ENCODE results near the gene SERPIND1.

DNA sequence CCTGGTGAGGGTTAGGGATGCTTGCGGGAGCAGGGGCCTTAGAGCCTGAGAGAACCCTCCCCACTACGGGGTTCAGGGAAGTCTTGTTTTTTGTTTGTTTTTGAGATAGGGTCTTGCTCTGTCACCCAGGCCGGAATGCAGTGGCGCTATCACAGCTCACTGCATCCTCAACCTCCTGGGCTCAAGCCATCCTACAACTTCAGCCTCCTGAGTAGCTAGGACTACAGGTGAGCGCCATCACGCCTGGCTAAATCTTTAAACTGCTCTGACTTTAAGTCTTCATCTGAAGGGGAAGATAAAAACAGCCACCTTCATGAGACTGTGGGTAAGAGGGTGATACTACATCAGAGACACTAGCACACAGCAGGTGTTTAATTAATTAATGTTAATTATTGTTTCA is 28.5 kb downstream of the SERPIND1 start:
- TF ChIP-seq, protein P1, sequence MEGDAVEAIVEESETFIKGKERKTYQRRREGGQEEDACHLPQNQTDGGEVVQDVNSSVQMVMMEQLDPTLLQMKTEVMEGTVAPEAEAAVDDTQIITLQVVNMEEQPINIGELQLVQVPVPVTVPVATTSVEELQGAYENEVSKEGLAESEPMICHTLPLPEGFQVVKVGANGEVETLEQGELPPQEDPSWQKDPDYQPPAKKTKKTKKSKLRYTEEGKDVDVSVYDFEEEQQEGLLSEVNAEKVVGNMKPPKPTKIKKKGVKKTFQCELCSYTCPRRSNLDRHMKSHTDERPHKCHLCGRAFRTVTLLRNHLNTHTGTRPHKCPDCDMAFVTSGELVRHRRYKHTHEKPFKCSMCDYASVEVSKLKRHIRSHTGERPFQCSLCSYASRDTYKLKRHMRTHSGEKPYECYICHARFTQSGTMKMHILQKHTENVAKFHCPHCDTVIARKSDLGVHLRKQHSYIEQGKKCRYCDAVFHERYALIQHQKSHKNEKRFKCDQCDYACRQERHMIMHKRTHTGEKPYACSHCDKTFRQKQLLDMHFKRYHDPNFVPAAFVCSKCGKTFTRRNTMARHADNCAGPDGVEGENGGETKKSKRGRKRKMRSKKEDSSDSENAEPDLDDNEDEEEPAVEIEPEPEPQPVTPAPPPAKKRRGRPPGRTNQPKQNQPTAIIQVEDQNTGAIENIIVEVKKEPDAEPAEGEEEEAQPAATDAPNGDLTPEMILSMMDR (IDR thresholded peaks at IDR 0.05) = no peak
- TF ChIP-seq POLR2A (IDR thresholded peaks at IDR 0.05) = no peak

All from esophagus squamous epithelium (tissue), 4 donors.